ENCODE data around the gene MVB12A.
A peak's percentile ranks its signal among the peaks of the same experiment; 100 is the strongest.

The MVB12A gene

GRCh38 chr19:17469481-17470067, 49.7 kb downstream of the MVB12A start:
- peak; percentile 69 for DNase-seq (ENCODE audit: insufficient read length, low spot score)
- FAIRE-seq = no peak

- FAIRE-seq = peak; percentile 95
- DNase-seq (ENCODE audit: insufficient read length, low spot score) = peak; percentile 89
Measured at GRCh38 chr19:17470068-17470841, 50.4 kb downstream of the MVB12A start, which contains the start of gene SLC27A1. Gene SLC27A1, plus strand, starts transcription at chr19:17470524. Its CDS starts 17 bp downstream, at chr19:17470541.

- FAIRE-seq (no peak), DNase-seq (ENCODE audit: insufficient read length, low spot score) (no peak)
Measured at GRCh38 chr19:17471410-17472125, 51.7 kb downstream of the MVB12A start.

GRCh38 chr19:17473041-17473440, 53.2 kb downstream of the MVB12A start:
- DNase-seq (ENCODE audit: insufficient read length, low spot score) (no peak), FAIRE-seq (no peak)

Measured in GM19239 (cell line).